Measurements from ENCODE around the gene DCST2. TPM values are rescaled to one million over a fixed set of nuclear protein-coding genes. Genes with fewer than 3 reads are reported as not detected.
A peak's percentile ranks its signal among the peaks of the same experiment; 100 is the strongest.

Gene DCST2
- total RNA-seq, 1 donor from 2014 or later: 2.8 TPM

DNA sequence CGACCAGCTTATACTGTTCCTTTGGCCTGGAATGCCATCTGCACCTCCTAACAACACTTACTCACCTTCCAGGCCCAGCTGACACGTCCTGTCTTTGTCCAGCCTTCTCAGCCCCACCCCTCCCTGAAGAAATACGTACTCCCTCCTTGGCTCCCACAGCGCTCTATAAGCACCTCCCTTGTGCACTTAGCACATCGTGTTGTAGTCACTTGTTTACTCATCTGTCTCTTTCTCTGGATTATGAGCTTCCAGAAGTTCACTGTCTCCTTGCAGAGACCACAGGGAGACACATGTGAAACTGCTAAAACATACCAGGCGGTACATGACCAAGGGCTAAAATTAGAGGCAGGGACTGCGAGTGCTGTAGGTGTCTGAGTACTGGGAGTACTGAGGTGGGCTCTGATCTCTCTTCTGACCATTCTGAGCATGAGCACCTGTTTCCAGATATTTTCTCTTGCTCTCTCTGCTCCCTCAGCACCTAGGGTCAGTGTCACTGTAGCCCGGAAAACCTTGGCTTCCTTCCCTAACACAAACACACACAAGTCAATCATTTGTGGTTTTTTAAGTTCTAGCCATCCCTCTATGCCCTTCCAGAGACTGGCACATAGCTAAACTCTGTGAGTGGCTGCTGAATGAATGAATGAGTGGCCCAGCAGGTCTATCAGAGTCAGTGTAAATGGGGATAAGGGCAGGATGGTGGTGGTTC, 5.2 kb upstream of the DCST2 start:
- TF ChIP-seq CTCF (IDR thresholded peaks at IDR 0.05; ENCODE audit: unreplicated experiment): no peak
- Mint-ChIP-seq H3K36me3 (ENCODE audit: low read depth, unreplicated experiment) (peaks cover 4% of the 10 kb centered on the region), H3K9me3 (ENCODE audit: unreplicated experiment) (no peaks in the 10 kb centered on the region), H3K4me1 (ENCODE audit: unreplicated experiment) (peaks cover 55% of the 10 kb centered on the region), H3K27me3 (ENCODE audit: unreplicated experiment) (peaks cover 14% of the 10 kb centered on the region), H3K4me3 (ENCODE audit: unreplicated experiment) (peak overlapping the region; percentile 19), H3K27ac (ENCODE audit: unreplicated experiment) (peak overlapping the region; percentile 6)
- DNase-seq (ENCODE audit: low spot score): no peak

- TF ChIP-seq CTCF (IDR thresholded peaks at IDR 0.05; ENCODE audit: unreplicated experiment): no peak
- no peak overlapping the region for H3K4me3 Mint-ChIP-seq (ENCODE audit: unreplicated experiment)
- no peaks in the 10 kb centered on the region for H3K9me3 Mint-ChIP-seq (ENCODE audit: unreplicated experiment)
- peaks cover 54% of the 10 kb centered on the region for H3K4me1 Mint-ChIP-seq (ENCODE audit: unreplicated experiment)
- no peak for DNase-seq (ENCODE audit: low spot score)
- peaks cover 4% of the 10 kb centered on the region for H3K36me3 Mint-ChIP-seq (ENCODE audit: low read depth, unreplicated experiment)
- peaks cover 13% of the 10 kb centered on the region for H3K27me3 Mint-ChIP-seq (ENCODE audit: unreplicated experiment)
- H3K27ac Mint-ChIP-seq (ENCODE audit: unreplicated experiment): peak overlapping the region; percentile 3
Observed at GRCh38 chr1:155037851-155038441, 4.4 kb upstream of the DCST2 start.

DNA sequence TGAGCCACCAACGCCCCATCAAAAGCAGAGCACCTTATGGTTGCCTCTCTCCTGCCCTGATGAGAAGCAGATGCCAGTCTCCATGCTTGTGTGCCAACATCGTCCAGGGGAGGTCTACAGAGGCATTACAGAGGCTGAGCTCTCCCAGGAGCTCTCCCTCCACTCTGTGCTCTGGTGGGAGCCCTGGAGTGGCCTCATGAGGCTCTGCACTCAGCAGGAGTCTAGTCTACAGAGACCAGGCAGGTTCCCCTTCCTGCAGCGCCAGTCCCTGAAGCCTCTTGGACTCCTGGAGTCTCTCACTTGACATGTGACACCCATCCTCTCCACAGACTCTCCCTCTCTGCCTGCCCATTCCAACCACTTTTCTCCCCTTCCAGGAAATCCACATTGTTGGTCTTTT, 3.5 kb upstream of the DCST2 start:
- peaks cover 4% of the 10 kb centered on the region for H3K36me3 Mint-ChIP-seq (ENCODE audit: low read depth, unreplicated experiment)
- peak overlapping the region; percentile 61 for H3K27ac Mint-ChIP-seq (ENCODE audit: unreplicated experiment)
- TF ChIP-seq CTCF (IDR thresholded peaks at IDR 0.05; ENCODE audit: unreplicated experiment): no peak
- no peaks in the 10 kb centered on the region for H3K9me3 Mint-ChIP-seq (ENCODE audit: unreplicated experiment)
- no peak for DNase-seq (ENCODE audit: low spot score)
- no peak overlapping the region for H3K4me3 Mint-ChIP-seq (ENCODE audit: unreplicated experiment)
- H3K4me1 Mint-ChIP-seq (ENCODE audit: unreplicated experiment): peaks cover 54% of the 10 kb centered on the region
- peaks cover 14% of the 10 kb centered on the region for H3K27me3 Mint-ChIP-seq (ENCODE audit: unreplicated experiment)

DNA sequence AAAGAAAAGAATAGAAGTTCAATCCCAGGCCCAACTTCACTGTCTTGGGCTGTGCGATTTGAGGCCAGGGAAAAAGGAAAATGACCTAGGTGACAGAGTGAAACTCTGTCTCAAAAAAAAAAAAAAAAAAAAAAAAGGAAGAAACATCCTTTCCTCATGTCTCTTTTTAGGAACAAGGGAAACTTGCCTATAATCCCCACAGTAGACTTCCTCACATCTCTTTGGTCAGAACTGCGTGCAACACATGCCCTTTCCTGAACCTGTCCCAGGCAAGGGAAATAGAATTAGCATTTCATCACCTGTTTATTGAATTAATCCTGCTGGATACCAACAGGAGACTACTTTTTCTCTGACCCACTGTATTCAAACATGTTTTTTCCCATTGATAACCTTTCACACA, 2.4 kb upstream of the DCST2 start:
- Mint-ChIP-seq H3K4me1 (ENCODE audit: unreplicated experiment) (peaks cover 54% of the 10 kb centered on the region), H3K27ac (ENCODE audit: unreplicated experiment) (peak overlapping the region; percentile 70), H3K27me3 (ENCODE audit: unreplicated experiment) (peaks cover 14% of the 10 kb centered on the region), H3K36me3 (ENCODE audit: low read depth, unreplicated experiment) (peaks cover 4% of the 10 kb centered on the region), H3K9me3 (ENCODE audit: unreplicated experiment) (no peaks in the 10 kb centered on the region), H3K4me3 (ENCODE audit: unreplicated experiment) (no peak overlapping the region)
- DNase-seq (ENCODE audit: low spot score): no peak
- TF ChIP-seq CTCF (IDR thresholded peaks at IDR 0.05; ENCODE audit: unreplicated experiment): no peak

All from endothelial cell (in vitro differentiated cells).